ENCODE results near the gene RNF157. TPM values are rescaled to one million over a fixed set of nuclear protein-coding genes. Genes with fewer than 3 reads are reported as not detected.

The RNF157 gene
- total RNA-seq, 1 experiment from 2014 or later = 29.3 TPM

GRCh38 chr17:76173474-76173873 lies 66.8 kb downstream of the RNF157 start:
- no peaks in the 10 kb centered on the region for H3K4me1 Mint-ChIP-seq (ENCODE audit: low read depth, unreplicated experiment)
- H3K4me1 ChIP-seq = peaks cover 13% of the 10 kb centered on the region
- CTCF ChIA-PET = interaction anchor here (0.5 to 1.8 kb wide), 8 partner anchors 8 to 159 kb away, joined by 3 to 10 read pairs (median 6); no protein-coding TSS in a partner anchor
- no TSS peak for BruUV-seq (replicated peaks)
- POLR2A ChIA-PET = interaction anchor here (0.5 to 0.7 kb wide), 7 partner anchors 8 to 388 kb away, joined by 3 to 7 read pairs (median 3); no protein-coding TSS in a partner anchor
- intact Hi-C loops (cut with micrococcal nuclease; ENCODE audit: unreplicated experiment) = no loop called here
- H3K27ac Mint-ChIP-seq (ENCODE audit: unreplicated experiment) = no peak overlapping the region
- H3K4me3 ChIP-seq (ENCODE audit: low read depth, low read length) = no peak overlapping the region
- H3K36me3 Mint-ChIP-seq (ENCODE audit: insufficient read depth, unreplicated experiment) = no peaks in the 10 kb centered on the region
- no peak for DNase-seq
- no peaks in the 10 kb centered on the region for H3K27me3 ChIP-seq (replicated peaks; ENCODE audit: control insufficient read depth, insufficient read depth, low read length)
- no peak overlapping the region for H3K4me3 Mint-ChIP-seq (ENCODE audit: unreplicated experiment)
- H3K9me3 ChIP-seq = no peaks in the 10 kb centered on the region
- TF ChIP-seq, protein P1, sequence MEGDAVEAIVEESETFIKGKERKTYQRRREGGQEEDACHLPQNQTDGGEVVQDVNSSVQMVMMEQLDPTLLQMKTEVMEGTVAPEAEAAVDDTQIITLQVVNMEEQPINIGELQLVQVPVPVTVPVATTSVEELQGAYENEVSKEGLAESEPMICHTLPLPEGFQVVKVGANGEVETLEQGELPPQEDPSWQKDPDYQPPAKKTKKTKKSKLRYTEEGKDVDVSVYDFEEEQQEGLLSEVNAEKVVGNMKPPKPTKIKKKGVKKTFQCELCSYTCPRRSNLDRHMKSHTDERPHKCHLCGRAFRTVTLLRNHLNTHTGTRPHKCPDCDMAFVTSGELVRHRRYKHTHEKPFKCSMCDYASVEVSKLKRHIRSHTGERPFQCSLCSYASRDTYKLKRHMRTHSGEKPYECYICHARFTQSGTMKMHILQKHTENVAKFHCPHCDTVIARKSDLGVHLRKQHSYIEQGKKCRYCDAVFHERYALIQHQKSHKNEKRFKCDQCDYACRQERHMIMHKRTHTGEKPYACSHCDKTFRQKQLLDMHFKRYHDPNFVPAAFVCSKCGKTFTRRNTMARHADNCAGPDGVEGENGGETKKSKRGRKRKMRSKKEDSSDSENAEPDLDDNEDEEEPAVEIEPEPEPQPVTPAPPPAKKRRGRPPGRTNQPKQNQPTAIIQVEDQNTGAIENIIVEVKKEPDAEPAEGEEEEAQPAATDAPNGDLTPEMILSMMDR (IDR thresholded peaks at IDR 0.05; ENCODE audit: insufficient read depth in 1 of 2, low read depth in 1 of 2, low read length in 1 of 2, severe bottlenecking in 1 of 2, unreplicated experiment in 1 of 2) = no peak
- no peaks in the 10 kb centered on the region for H3K27me3 Mint-ChIP-seq (ENCODE audit: insufficient read depth, unreplicated experiment)
- H3K36me3 ChIP-seq (ENCODE audit: control insufficient read depth, insufficient read depth, low read length) = no peaks in the 10 kb centered on the region; the same call in 1 of the 2 replicates
- no peaks in the 10 kb centered on the region for H3K9me3 Mint-ChIP-seq (ENCODE audit: unreplicated experiment)

DNA sequence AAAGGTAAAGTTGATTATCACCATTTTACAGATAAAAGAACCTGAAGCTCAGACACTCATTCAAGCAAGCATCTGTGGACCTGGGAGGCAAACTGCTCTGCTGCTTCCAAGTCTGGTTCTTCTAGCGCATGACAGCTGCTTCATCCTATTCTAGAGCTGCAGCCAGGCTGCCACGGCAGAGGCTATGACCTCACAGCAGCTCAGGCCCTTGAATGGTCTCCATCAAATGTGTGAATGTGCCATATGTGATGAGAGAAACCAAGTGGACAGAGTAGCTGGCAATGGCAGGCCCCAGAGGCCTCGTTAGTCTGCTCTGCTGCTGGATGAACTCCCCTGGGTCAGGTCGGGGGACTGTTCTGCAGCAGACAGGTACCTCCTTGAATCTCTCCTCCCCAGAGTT lies 68.6 kb downstream of the RNF157 start:
- Mint-ChIP-seq H3K4me1 (ENCODE audit: low read depth, unreplicated experiment) (no peaks in the 10 kb centered on the region), H3K27me3 (ENCODE audit: insufficient read depth, unreplicated experiment) (no peaks in the 10 kb centered on the region), H3K4me3 (ENCODE audit: unreplicated experiment) (no peak overlapping the region), H3K27ac (ENCODE audit: unreplicated experiment) (no peak overlapping the region), H3K36me3 (ENCODE audit: insufficient read depth, unreplicated experiment) (no peaks in the 10 kb centered on the region), H3K9me3 (ENCODE audit: unreplicated experiment) (no peaks in the 10 kb centered on the region)
- intact Hi-C loops (cut with micrococcal nuclease; ENCODE audit: unreplicated experiment) = no loop called here
- no peak for DNase-seq
- CTCF ChIA-PET = interaction anchor here (0.5 kb wide), 1 partner anchor 132 kb away, joined by 4 read pairs; no protein-coding TSS in a partner anchor
- Histone ChIP-seq H3K9me3 (no peaks in the 10 kb centered on the region), H3K4me1 (peaks cover 13% of the 10 kb centered on the region), H3K27me3 (replicated peaks; ENCODE audit: control insufficient read depth, insufficient read depth, low read length) (no peaks in the 10 kb centered on the region), H3K36me3 (ENCODE audit: control insufficient read depth, insufficient read depth, low read length) (no peaks in the 10 kb centered on the region; the same call in 1 of the 2 replicates), H3K4me3 (ENCODE audit: low read depth, low read length) (no peak overlapping the region)
- TF ChIP-seq, protein P1 (IDR thresholded peaks at IDR 0.05; ENCODE audit: insufficient read depth in 1 of 2, low read depth in 1 of 2, low read length in 1 of 2, severe bottlenecking in 1 of 2, unreplicated experiment in 1 of 2) = no peak
- POLR2A ChIA-PET = interaction anchor here (0.6 kb wide), 1 partner anchor 54 kb away, joined by 3 read pairs; no protein-coding TSS in a partner anchor
- BruUV-seq (replicated peaks) = no TSS peak

GRCh38 chr17:76170114-76170513 lies 70.2 kb downstream of the RNF157 start:
- CTCF ChIA-PET = interaction anchor here (0.5 kb wide), 1 partner anchor 16 kb away, joined by 3 read pairs; no protein-coding TSS in a partner anchor
- no peaks in the 10 kb centered on the region for H3K4me1 Mint-ChIP-seq (ENCODE audit: low read depth, unreplicated experiment)
- H3K4me3 Mint-ChIP-seq (ENCODE audit: unreplicated experiment) = no peak overlapping the region
- DNase-seq = no peak
- BruUV-seq (replicated peaks) = no TSS peak
- Histone ChIP-seq H3K4me1 (peaks cover 13% of the 10 kb centered on the region), H3K4me3 (ENCODE audit: low read depth, low read length) (no peak overlapping the region), H3K27me3 (replicated peaks; ENCODE audit: control insufficient read depth, insufficient read depth, low read length) (no peaks in the 10 kb centered on the region), H3K9me3 (no peaks in the 10 kb centered on the region), H3K36me3 (ENCODE audit: control insufficient read depth, insufficient read depth, low read length) (no peaks in the 10 kb centered on the region; the same call in 1 of the 2 replicates)
- TF ChIP-seq, protein P1 (IDR thresholded peaks at IDR 0.05; ENCODE audit: insufficient read depth in 1 of 2, low read depth in 1 of 2, low read length in 1 of 2, severe bottlenecking in 1 of 2, unreplicated experiment in 1 of 2) = no peak
- H3K36me3 Mint-ChIP-seq (ENCODE audit: insufficient read depth, unreplicated experiment) = no peaks in the 10 kb centered on the region
- no peak overlapping the region for H3K27ac Mint-ChIP-seq (ENCODE audit: unreplicated experiment)
- no peaks in the 10 kb centered on the region for H3K9me3 Mint-ChIP-seq (ENCODE audit: unreplicated experiment)
- POLR2A ChIA-PET = interaction anchor here (0.7 kb wide), 1 partner anchor 645 kb away, joined by 8 read pairs; no protein-coding TSS in a partner anchor
- no peaks in the 10 kb centered on the region for H3K27me3 Mint-ChIP-seq (ENCODE audit: insufficient read depth, unreplicated experiment)
- intact Hi-C loops (cut with micrococcal nuclease; ENCODE audit: unreplicated experiment) = no loop called here

All from Caco-2 (cell line).